OCI-LY3 (cell line): ENCODE results near the gene IGF2.

Experiments
- H2AFZ ChIP-seq: fragments of 200-600, 300-600 bp; shearing (Covaris generic); 2 replicates; pipeline ENCODE4 v1.6.0; 2014; ENCODE audit warnings: antibody characterized with exemption, low read depth, low read length
- H3K27ac ChIP-seq: fragments of 200-600, 300-600 bp; sonication (generic); 2 replicates; pipeline ENCODE4 v1.5.1; 2014; ENCODE audit warnings: mild to moderate bottlenecking, low read length, moderate library complexity, mixed read lengths
- H3K27me3 ChIP-seq: fragments of 200-600, 300-600 bp; sonication (generic); 2 replicates; pipeline ENCODE4 v1.6.1; 2014; ENCODE audit warnings: low read depth, low read length, mixed read lengths
- H3K36me3 ChIP-seq: fragments of 200-600, 300-600 bp; sonication (generic); replicated peaks from 2 replicates; pipeline ENCODE3; 2014; ENCODE audit warnings: low read depth, low read length, mixed read lengths
- H3K4me1 ChIP-seq: fragments of 300-600, 200-600 bp; sonication (generic); 2 replicates; pipeline ENCODE4 v1.6.1; 2014; ENCODE audit warnings: low read length, mixed read lengths
- H3K4me2 ChIP-seq: fragments of 200-600, 300-600 bp; sonication (generic); 2 replicates; pipeline ENCODE4 v1.6.1; 2014; ENCODE audit warnings: low read length, mixed read lengths
- H3K4me3 ChIP-seq: fragments of 300-600, 200-600 bp; sonication (generic); 2 replicates; pipeline ENCODE4 v1.5.1; 2014; ENCODE audit warnings: antibody characterized with exemption, mild to moderate bottlenecking, low read length, moderate library complexity
- H3K79me2 ChIP-seq: fragments of 300-600, 200-600 bp; shearing (Covaris generic); 2 replicates; pipeline ENCODE4 v1.6.1; 2014; ENCODE audit warnings: mild to moderate bottlenecking, low read length, mixed read lengths
- H3K9ac ChIP-seq: fragments of 300-600, 200-600 bp; shearing (Covaris generic); 2 replicates; pipeline ENCODE4 v1.6.0; 2014; ENCODE audit warnings: mild to moderate bottlenecking, low read length, moderate library complexity
- H3K9me3 ChIP-seq: fragments of 200-600, 300-600 bp; shearing (Covaris generic); 2 replicates; pipeline ENCODE4 v1.6.1; 2014; ENCODE audit warnings: low read length, mixed read lengths; ENCODE audit not compliant: insufficient read depth
- H4K20me1 ChIP-seq: fragments of 200-600, 300-600 bp; sonication (generic); 2 replicates; pipeline ENCODE4 v1.6.1; 2016; ENCODE audit warnings: low read length, mixed read lengths; ENCODE audit not compliant: insufficient read depth
- CTCF ChIP-seq: fragments of 200-600, 300-600 bp; sonication (generic); IDR thresholded peaks from 2 replicates; pipeline ENCODE4 v1.5.1; 2014; ENCODE audit warnings: antibody characterized with exemption, low read length, low read depth
- EZH2phosphoT487 ChIP-seq: fragments of 200-600 bp; shearing (Covaris generic); IDR thresholded peaks from 2 replicates; pipeline ENCODE4 v1.6.1; 2018; ENCODE audit warnings: antibody characterized with exemption, mixed run types, low read depth

The IGF2 gene

GRCh38 chr11:2177076-2177475, 37.9 kb upstream of the IGF2 start:
- no peak overlapping the region for H3K27ac ChIP-seq
- H3K27me3 ChIP-seq: no peaks in the 10 kb centered on the region

GRCh38 chr11:2176389-2176900, 37.3 kb upstream of the IGF2 start:
- H3K4me2 ChIP-seq: no peak overlapping the region
- no peaks in the 10 kb centered on the region for H3K9me3 ChIP-seq
- no peaks in the 10 kb centered on the region for H3K4me1 ChIP-seq
- TF ChIP-seq EZH2phosphoT487 (no peak), CTCF (no peak)
- no peaks in the 10 kb centered on the region for H4K20me1 ChIP-seq
- H3K27ac ChIP-seq: no peak overlapping the region
- no peaks in the 10 kb centered on the region for H3K79me2 ChIP-seq
- H3K4me3 ChIP-seq: no peak overlapping the region
- H3K9ac ChIP-seq: no peak overlapping the region
- H2AFZ ChIP-seq: no peak overlapping the region
- H3K27me3 ChIP-seq: no peaks in the 10 kb centered on the region
- H3K36me3 ChIP-seq: no peaks in the 10 kb centered on the region

More at GRCh38 chr11:2177076-2177475, 37.9 kb upstream of the IGF2 start:
- Histone ChIP-seq H3K4me3 (no peak overlapping the region), H3K4me1 (no peaks in the 10 kb centered on the region), H2AFZ (no peak overlapping the region), H3K4me2 (no peak overlapping the region), H3K79me2 (no peaks in the 10 kb centered on the region), H3K9ac (no peak overlapping the region), H3K36me3 (no peaks in the 10 kb centered on the region), H4K20me1 (no peaks in the 10 kb centered on the region), H3K9me3 (no peaks in the 10 kb centered on the region)
- no peak for TF ChIP-seq CTCF
- TF ChIP-seq EZH2phosphoT487: no peak

GRCh38 chr11:2175659-2176058, 36.5 kb upstream of the IGF2 start:
- Histone ChIP-seq H3K4me2 (no peak overlapping the region), H2AFZ (no peak overlapping the region), H3K79me2 (no peaks in the 10 kb centered on the region), H3K4me1 (no peaks in the 10 kb centered on the region), H3K4me3 (no peak overlapping the region), H3K9me3 (no peaks in the 10 kb centered on the region), H3K27me3 (no peaks in the 10 kb centered on the region), H3K9ac (no peak overlapping the region), H4K20me1 (no peaks in the 10 kb centered on the region), H3K27ac (no peak overlapping the region), H3K36me3 (no peaks in the 10 kb centered on the region)
- TF ChIP-seq CTCF (no peak), EZH2phosphoT487 (no peak)

- no peak overlapping the region for H3K9ac ChIP-seq
- no peaks in the 10 kb centered on the region for H3K9me3 ChIP-seq
- no peaks in the 10 kb centered on the region for H3K4me1 ChIP-seq
- H4K20me1 ChIP-seq: no peaks in the 10 kb centered on the region
- no peaks in the 10 kb centered on the region for H3K79me2 ChIP-seq
- no peak overlapping the region for H3K27ac ChIP-seq
- no peaks in the 10 kb centered on the region for H3K36me3 ChIP-seq
- no peak overlapping the region for H3K4me2 ChIP-seq
- no peak overlapping the region for H3K4me3 ChIP-seq
- H2AFZ ChIP-seq: no peak overlapping the region
- no peak for TF ChIP-seq EZH2phosphoT487
- no peak for TF ChIP-seq CTCF
- no peaks in the 10 kb centered on the region for H3K27me3 ChIP-seq
Observed at GRCh38 chr11:2174361-2174760, 35.2 kb upstream of the IGF2 start.
